ENCODE data around the gene CCDC195.

- no peak for TF ChIP-seq CTCF (conservative IDR thresholded peaks at IDR 0.05)
- TF ChIP-seq EZH2 (IDR thresholded peaks at IDR 0.05; ENCODE audit: low read depth) = no peak
Observed at GRCh38 chr2:224734949-224735348, 18.8 kb upstream of the CCDC195 start.
